ENCODE data around the gene PER1. TPM values are rescaled to one million over a fixed set of nuclear protein-coding genes. Genes with fewer than 3 reads are reported as not detected.

PER1 gene
- total RNA-seq, 1 experiment from 2014 or later, result 10.6 TPM

GRCh38 chr17:8145811-8146210 is 6.4 kb downstream of the PER1 start:
- DNase-seq, result no peak
- intact Hi-C loops (cut with micrococcal nuclease; ENCODE audit: unreplicated experiment), result no loop called here
- H3K9me3 Mint-ChIP-seq (ENCODE audit: unreplicated experiment), result no peaks in the 10 kb centered on the region
- H3K36me3 ChIP-seq (ENCODE audit: control insufficient read depth, insufficient read depth, low read length), result no peaks in the 10 kb centered on the region
- H3K9me3 ChIP-seq, result no peaks in the 10 kb centered on the region
- no peak overlapping the region for H3K27ac Mint-ChIP-seq (ENCODE audit: unreplicated experiment)
- ChIA-PET CTCF (no interaction called here), POLR2A (no interaction called here)
- no peaks in the 10 kb centered on the region for H3K4me1 ChIP-seq
- H3K27me3 Mint-ChIP-seq (ENCODE audit: insufficient read depth, unreplicated experiment), result no peaks in the 10 kb centered on the region
- no TSS peak for BruUV-seq (replicated peaks)
- TF ChIP-seq CTCF (IDR thresholded peaks at IDR 0.05; ENCODE audit: insufficient read depth in 1 of 2, low read depth in 1 of 2, low read length in 1 of 2, severe bottlenecking in 1 of 2, unreplicated experiment in 1 of 2), result no peak
- no peak overlapping the region for H3K4me3 Mint-ChIP-seq (ENCODE audit: unreplicated experiment)
- H3K4me3 ChIP-seq (ENCODE audit: low read depth, low read length), result no peak overlapping the region
- no peaks in the 10 kb centered on the region for H3K27me3 ChIP-seq (replicated peaks; ENCODE audit: control insufficient read depth, insufficient read depth, low read length)
- H3K4me1 Mint-ChIP-seq (ENCODE audit: low read depth, unreplicated experiment), result no peaks in the 10 kb centered on the region
- H3K36me3 Mint-ChIP-seq (ENCODE audit: insufficient read depth, unreplicated experiment), result peaks cover 21% of the 10 kb centered on the region

- Mint-ChIP-seq H3K36me3 (ENCODE audit: insufficient read depth, unreplicated experiment) (peaks cover 29% of the 10 kb centered on the region), H3K27ac (ENCODE audit: unreplicated experiment) (no peak overlapping the region)
- CTCF ChIA-PET, result no interaction called here
These were observed 7.6 kb downstream of the PER1 start for GRCh38 chr17:8144401-8145231.

More at GRCh38 chr17:8144401-8145231, 7.6 kb downstream of the PER1 start:
- Histone ChIP-seq H3K4me1 (peaks cover 3% of the 10 kb centered on the region; the same call in 1 of the 2 replicates), H3K27me3 (replicated peaks; ENCODE audit: control insufficient read depth, insufficient read depth, low read length) (no peaks in the 10 kb centered on the region), H3K4me3 (ENCODE audit: low read depth, low read length) (no peak overlapping the region), H3K36me3 (ENCODE audit: control insufficient read depth, insufficient read depth, low read length) (no peaks in the 10 kb centered on the region), H3K9me3 (no peaks in the 10 kb centered on the region)
- intact Hi-C loops (cut with micrococcal nuclease; ENCODE audit: unreplicated experiment), result no loop called here
- no peak for TF ChIP-seq CTCF (IDR thresholded peaks at IDR 0.05; ENCODE audit: insufficient read depth in 1 of 2, low read depth in 1 of 2, low read length in 1 of 2, severe bottlenecking in 1 of 2, unreplicated experiment in 1 of 2)
- BruUV-seq (replicated peaks), result no TSS peak
- POLR2A ChIA-PET, result no interaction called here
- H3K27me3 Mint-ChIP-seq (ENCODE audit: insufficient read depth, unreplicated experiment), result no peaks in the 10 kb centered on the region
- H3K4me1 Mint-ChIP-seq (ENCODE audit: low read depth, unreplicated experiment), result no peaks in the 10 kb centered on the region
- H3K4me3 Mint-ChIP-seq (ENCODE audit: unreplicated experiment), result no peak overlapping the region
- H3K9me3 Mint-ChIP-seq (ENCODE audit: unreplicated experiment), result no peaks in the 10 kb centered on the region
- DNase-seq, result no peak
